Activated T-helper 1 cell treated with Interleukin-2 at 50 U/mL for 16 hours (primary cell): ENCODE results near the gene TTL.
A peak's percentile ranks its signal among the peaks of the same experiment; 100 is the strongest.
"Not testable (repeated sequence)": the region's sequence is repeated elsewhere in the genome, so short reads cannot be mapped to it uniquely, and the experiment has no call there.

Experiments
- DNase-seq: peaks from one replicate; pipeline ENCODE4 v3.0.0-alpha.2; 2020; ENCODE audit warnings: low read depth

The TTL gene

DNA sequence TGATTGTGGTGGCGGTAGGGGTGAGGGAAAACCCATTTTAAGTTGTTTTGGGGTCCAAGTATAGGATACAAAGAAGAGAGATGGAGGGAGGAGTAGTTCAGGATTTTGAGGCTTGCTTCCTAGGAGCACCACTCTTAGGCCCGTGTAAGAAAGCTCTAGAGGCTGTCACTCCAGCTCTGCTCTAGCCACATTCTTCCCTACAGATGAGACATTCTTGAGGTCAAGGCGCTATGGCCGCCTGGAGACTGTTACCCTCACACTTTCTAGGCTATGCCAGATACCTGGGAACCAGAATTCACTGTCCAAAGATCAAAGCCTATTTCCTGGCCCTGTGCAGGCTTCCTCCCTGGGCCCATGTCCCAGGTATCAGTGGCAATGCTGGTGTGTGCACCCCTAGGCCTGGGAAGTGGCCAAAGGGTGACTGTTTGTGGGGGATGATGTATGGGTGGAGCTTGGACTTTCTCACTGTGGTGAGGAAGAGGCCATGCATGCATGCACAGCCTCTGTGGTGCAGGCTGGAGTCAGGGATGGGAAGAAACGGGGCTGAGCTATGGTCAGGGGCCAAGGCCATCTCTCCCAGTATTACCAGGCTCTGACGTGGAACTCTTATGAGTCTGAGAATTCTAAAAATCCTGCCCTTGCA lies 7.0 kb upstream of the TTL start:
- DNase-seq = no peak

DNA sequence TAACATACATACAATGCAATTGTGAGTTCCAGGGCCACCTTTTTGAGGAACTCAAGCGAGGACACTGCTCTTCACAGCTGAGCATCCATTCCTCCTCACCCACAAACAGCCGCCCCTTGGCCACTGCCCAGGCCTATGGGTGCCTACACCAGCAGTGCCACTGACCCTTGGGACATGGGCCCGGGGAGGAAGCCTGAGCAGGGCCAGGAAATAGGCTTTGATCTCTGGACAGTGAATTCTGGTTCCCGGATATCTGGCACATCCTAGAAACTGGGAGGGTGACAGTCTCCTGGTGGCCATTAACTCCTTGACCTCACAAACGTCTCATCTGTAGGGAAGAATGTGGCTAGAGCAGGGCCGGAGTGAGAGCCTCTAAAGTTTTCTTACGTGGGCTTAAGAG lies 5.5 kb upstream of the TTL start:
- no peak for DNase-seq

DNA sequence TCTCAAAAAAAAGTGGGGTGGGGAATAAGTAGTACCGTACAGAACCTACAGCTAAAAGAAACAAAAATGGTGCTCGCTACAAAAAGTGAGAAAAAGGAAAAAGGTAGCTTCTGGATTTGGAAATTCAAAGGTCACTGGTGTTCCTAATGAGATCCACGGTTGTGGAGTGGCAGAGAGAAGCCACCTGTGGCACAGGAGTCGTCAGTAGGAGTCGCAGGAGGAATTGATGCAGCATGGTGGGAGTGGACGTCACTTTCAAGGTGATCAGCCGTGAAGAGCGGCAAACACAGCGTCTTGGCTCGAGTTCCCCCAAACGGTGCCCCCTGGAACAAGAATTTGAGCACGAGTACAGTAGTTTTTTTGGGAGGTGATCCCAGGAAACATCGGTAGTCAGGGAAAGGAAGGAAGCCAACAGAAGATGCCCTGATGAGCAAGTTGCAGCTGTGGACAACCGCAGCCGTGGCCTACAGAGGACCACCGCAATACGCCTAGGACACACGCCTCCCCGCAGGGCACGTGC lies 1.4 kb upstream of the TTL start:
- DNase-seq = no peak

DNA sequence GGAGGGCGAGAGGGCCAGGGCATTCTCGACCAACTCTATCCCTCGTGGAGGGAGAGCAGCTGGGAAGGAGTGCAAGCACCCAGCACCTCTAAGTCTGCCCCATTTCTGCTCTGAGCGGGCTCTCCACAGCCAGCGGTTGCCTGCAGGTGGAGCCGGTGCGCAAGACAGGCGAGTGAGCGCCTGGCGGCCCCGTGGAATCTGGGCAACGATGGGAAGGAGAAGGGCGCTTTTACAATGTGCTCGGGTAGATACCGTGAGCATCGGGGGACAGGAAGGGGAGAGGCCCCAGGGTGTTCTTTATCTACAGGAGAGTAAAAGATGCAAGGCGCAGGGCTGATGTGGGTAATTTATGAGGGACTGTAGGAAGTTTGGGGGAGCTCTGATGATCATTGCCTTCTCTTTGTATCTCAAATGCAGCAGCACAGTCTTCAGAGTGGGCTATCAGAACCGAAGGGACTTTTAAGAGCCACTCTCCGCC lies 867 bp upstream of the TTL start:
- DNase-seq = peak; percentile 69

DNA sequence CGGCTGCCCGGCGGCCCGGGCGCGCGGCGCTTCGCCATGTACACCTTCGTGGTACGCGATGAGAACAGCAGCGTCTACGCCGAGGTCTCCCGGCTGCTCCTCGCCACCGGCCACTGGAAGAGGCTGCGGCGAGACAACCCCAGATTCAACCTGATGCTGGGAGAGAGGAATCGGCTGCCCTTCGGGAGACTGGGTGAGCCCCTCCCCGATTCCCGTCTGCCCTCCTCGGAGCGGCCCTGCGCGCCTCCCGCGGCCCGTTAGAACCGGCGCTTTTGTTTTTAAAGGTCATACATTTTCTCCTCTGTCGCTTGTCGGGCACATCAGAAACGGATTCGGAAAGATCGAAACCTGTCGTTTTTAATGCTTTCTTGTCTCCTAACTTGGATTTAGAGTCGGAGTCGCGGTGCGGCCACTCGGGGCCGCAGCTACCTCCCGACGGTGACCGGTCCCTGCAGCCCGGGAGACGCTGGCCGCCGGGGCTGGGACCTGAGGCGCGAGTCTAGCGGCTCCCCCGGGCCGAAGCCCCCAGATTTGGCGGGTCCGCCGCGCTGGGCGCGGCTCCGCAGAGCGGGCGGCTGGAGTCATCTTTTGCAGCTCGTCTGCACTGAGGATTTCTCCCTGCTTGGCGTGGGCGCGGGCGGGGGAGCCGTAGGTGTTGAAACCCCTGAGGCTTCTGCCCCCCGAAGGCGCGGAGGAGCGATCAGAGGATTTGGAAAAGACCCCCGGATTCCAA lies 519 bp downstream of the TTL start:
- DNase-seq = no peak

DNA sequence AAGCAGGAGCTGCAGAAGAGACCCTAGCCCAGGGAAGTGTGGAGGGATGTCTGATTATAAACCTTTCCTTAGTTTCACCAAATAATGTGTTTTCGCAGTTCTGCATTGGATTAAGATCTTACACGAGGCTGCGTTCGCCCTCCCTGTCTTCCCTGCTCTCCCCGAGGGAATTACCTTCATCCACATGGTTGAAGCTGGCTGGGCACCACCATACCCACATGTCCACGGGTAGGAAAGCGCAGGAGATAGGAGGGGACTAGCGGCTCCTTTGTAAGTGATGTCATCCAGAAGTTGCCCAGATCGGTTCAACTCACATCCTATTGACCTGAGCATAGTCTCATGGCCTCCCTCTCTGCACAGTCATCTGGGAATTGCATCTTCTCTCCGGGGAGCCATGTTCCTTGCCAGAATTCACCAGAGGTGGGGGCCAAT lies 1.1 kb downstream of the TTL start:
- no peak for DNase-seq

DNA sequence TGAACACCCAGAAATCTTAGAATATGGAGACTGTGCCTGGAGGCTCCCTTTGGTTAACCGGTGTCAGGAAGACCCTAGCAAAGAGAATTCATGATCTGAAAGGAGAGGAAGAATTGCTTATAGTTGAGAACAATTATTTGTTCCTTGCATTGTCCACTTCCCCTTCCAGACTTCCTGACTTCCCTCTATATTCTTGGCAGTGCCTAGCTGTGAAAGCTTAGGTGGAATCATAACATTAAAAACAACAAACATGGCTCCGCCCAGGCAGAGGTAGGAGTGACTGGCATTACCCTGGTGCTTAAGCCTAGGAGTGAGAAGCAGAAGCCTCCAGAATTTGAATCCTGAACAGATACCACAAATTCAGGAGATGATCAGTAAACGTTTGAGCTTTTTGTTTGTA lies 1.9 kb downstream of the TTL start:
- DNase-seq = no peak

DNA sequence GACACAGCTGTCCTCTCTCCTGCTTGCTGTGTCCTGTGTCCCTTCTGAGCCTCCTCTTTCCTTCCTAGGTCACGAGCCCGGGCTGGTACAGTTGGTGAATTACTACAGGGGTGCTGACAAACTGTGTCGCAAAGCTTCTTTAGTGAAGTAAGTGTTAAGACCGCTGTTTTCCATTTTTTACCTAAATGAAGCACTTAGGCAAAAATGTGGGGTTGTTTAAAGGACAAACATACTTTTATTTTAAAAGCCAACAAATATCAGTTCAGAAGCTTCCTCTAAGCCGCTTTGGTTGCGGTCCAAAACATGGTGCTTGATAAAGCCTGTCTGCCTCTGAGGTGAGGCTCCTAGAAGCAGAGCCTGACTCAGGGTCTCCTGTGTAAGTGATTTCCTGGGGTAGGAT lies 3.9 kb downstream of the TTL start:
- DNase-seq = no peak

DNA sequence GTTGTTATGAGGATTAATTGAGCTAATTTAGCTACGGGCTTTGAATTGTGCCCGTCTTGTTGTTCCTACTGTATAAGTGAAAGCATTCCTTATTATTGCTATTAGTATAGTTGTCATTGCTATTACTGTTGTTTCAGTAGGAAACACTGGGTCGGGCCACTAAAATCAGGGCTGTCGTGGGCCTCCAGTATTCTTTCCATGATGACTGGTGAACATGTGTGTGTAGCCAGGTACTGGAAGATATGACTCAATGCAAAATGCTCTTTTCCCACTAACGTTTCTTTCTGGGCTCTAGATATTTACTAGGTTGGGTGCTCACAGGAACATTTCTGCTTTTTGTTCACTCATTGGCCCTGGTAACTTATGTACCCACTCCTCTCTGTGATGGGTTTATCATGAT lies 4.9 kb downstream of the TTL start:
- DNase-seq = no peak

DNA sequence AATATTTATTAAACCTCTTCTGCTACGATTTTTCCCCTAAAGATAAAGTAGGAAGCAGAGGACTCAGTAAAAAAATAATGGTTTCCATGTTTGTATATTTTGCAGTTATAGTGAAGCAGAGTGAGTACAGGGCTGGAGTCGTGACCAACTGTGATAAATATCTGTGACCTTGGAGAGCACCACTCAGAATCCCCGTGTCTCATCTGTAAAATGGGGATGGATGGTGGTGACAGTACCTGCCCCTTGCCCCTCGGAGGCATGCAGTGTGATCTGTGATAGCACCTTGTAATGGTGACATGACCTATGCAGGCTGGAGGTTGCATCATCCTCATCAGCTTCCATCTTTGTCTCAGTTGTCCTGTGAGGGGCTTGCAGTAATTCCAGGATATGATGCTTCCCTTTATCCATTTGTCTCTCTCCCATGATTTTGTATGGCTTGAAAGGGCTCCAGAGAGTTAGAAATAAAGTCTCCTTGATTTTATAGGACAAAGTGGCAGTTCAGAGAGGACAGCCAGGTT lies 5.5 kb downstream of the TTL start:
- DNase-seq = no peak

DNA sequence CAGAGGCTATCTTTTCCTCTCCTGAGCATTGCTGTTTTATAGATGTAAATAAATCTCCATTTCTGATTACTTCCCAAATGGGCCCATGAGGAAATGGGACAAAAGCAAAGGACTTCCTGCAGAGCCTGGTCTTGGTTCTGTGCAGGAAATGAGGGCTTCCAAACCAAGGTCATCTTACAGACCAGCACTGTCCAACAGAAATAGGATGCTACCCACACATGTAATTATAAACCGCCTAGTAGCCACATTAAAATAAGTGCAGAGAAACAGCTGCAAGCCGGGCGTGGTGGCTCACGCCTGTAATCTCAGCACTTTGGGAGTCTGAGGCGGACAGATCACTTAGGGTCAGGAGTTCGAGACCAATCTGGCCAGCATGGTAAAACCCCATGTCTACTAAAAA lies 6.2 kb downstream of the TTL start:
- no peak for DNase-seq

DNA sequence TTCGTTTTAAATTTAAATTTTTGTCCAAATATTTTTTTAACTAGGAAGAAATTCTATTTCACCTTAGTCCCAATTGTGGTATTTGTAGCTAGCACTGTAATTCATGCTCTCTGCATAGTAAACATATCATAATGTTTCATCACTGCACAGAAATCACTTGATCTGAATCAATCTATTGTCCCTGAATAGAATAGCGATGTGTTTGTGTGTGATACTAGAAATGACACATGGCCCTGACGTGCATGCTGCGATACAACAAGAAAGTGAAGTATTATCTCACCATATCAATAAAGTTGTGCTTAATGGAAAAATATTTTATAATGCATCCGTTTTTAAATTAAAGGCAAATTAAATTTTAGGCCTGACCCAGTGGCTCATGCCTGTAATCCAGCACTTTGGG lies 10.0 kb downstream of the TTL start:
- no peak for DNase-seq

DNA sequence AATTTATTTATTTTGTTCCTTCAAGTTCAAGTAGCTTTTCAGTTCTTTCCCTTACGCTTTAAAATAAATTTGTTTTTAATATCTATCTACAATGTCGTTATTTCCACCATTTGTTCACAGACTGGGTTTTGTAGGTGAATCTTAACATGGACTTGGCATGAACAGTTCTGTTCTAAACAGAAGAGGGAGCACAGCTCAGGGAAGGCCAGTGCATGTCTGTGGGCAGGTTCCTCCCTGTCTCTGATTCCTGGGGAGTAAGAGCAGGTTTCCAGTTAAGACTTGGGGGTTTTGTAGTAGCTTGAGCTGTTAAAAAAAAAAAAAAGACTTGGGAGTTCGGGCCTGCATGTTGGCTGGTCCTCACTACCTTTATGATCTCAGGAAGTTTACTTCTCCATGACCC lies 11.1 kb downstream of the TTL start:
- DNase-seq = no peak

DNA sequence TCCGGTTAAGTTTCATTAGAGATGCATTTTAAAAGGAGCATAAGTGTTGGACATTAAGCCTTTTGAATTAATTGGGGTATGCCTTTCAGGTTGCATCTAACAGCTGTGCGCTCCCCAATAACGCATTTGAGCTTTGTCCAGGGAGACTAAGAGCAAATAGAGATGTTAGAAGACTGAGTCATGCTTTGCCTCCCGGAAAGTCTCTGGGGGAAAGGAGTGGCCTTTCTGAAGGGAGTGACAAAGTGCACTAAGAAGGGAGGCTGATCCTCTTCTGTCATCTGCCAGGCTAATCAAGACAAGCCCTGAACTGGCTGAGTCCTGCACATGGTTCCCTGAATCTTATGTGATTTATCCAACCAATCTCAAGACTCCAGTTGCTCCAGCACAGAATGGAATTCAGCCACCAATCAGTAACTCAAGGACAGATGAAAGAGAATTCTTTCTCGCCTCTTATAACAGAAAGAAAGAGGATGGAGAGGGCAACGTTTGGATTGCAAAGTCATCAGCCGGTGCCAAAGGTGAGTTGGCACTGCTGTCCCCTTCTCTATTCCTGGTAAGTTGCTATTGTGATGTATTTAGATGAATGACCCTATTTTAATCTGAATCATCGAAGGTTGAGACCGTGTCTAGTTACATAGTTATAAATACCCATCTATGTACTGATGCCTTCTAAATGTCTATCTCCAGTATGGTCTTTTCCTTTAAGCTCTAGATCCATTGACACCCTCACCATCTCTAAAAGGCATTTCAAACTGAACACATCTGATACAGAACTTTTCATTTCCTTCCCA lies 12.1 kb downstream of the TTL start:
- no peak for DNase-seq

DNA sequence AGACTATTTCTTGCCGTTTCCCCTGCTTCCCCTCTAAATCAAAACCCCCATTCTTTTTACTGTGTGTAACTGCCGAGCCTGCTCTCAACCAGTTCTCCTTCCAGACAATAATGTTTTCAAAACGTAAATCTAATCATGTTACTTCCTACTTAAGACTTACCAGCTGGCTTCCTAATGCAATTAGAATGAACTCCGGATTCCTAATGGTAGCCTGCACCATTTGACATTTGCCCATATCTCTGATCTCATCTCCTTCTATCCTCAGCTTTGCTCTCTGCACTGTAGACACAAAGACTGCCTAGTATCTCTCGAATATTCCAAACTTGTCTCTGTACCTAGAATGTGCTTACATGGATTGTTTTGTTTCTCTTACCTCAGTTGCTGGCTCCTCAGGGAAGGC lies 12.9 kb downstream of the TTL start:
- DNase-seq = no peak

DNA sequence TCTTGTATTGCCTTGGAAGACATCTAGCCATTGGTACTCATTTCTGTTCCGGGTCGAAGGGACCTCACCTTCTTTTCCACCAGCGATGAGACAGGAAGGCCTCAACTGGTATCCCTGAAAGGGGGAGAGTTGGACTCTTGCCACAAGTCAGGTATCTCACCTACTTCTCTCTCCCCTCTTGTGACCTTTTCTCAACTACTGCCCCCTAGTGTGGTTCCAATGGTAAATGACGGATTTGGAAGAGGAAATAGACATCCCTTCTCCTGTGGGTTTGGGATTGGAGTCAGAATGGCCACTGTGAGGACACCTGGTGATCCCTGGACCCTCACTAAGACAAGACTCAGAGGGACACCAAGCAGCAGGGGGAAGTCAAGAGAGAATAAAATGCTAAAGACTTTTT lies 13.9 kb downstream of the TTL start:
- DNase-seq = not testable (repeated sequence)

DNA sequence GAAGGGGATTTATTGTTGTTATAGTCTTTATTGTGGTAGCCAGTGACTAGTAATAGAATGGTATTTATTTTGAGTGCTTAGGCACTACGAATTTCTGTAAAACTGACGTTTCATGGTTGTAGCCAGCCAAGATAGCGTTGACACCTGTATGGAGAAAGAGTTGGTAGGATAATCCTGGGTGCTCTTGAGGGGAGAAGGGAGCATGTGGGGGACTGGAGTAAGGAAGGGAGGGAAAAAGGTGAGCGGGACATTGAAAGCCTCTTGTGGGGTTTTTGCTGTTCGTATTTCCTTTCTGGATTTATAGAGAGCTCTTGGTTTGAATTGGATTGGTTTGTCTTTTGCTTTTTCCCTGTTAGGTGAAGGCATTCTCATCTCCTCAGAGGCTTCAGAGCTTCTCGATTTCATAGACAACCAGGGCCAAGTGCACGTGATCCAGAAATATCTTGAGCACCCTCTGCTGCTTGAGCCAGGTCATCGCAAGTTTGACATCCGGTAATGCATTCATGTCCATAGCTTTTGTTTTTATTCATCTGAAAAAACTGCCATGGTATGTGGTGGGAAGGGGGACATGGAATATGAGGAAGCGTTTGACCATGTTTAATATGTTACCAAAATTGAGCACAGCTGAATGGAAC lies 19.0 kb downstream of the TTL start:
- not testable (repeated sequence) for DNase-seq

DNA sequence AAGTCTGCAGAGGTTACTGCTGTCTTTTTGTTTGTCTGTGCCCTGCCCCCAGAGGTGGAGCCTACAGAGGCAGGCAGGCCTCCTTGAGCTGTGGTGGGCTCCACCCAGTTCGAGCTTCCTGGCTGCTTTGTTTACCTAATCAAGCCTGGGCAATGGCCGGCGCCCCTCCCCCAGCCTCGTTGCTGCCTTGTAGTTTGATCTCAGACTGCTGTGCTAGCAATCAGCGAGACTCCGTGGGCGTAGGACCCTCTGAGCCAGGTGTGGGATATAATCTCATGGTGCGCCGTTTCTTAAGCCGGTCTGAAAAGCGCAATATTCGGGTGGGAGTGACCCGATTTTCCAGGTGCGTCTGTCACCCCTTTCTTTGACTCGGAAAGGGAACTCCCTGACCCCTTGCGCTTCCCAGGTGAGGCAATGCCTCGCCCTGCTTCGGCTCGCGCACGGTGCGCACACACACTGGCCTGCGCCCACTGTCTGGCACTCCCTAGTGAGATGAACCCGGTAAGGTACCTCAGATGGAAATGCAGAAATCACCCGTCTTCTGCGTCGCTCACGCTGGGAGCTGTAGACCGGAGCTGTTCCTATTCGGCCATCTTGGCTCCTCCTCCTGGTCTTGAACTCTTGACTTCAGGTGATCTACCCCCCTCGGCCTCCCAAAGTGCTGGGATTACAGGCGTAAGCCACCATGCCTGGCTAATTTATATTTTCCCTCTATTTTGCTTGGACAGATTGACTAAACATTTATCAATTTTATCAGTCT lies 27.5 kb downstream of the TTL start:
- DNase-seq = not testable (repeated sequence)

DNA sequence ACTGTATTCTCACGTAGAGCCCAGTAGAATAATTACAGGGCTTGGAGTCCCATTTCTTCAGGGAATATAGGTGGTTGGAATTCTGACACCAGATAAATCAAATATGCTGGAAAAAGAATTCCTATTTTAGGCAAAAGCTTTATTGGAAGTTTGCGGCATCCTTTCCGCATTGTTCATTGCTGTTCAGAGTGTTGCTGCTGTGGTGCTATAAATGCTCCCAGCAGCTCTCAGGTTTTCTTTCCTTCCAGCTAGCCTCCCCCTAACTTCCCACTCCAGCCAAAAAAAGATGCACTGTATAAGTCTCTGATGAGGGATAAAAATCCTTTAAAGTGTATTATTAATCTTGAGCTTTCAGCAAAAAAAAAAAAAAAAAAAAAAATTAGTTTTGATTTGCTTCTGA lies 34.8 kb downstream of the TTL start:
- DNase-seq = no peak

DNA sequence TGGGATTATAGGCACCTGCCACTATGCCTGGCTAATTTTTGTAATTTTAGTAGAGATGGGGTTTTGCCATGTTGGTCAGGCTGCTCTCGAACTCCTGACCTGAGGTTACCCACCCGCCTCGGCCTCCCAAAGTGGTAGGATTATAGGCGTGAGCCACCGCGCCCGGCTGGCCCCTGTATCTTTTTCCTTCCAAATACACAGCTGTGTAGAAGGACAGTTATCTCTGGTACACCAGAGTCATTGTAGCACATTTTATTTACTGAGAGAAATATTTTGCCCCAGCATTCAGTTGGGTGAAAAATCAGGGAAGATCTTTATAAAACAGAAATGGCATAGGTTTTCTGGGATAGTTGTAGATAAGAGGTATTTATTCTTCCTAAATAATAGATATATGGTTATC lies 36.9 kb downstream of the TTL start:
- DNase-seq = no peak

DNA sequence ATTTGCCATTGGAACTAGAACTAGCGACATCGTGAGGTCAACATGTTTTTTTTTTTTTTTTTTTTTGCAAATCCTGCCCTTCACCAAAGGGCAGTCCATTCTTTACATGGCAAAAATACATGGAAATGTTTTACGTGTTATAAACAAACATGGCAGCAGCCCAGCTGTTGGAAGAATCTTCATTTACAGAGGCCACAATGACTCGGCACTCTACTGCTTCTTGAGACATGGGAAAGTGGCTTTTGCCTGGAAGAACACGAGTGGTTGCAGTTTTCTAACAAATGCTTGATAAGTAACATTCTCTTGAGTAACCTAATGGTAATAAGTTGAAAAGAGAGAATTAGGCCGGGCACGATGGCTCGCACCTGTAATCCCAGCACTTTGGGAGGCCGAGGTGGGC lies 37.5 kb downstream of the TTL start:
- DNase-seq = no peak
